KMS-11 (cell line): ENCODE results near the gene CRY1.

Experiments used
- H2AFZ ChIP-seq: fragments of 200-600 bp; sonication (generic); 2 replicates; pipeline ENCODE4 v1.6.1; 2016; ENCODE audit warnings: antibody characterized with exemption, mixed run types, low read depth
- H3K27ac ChIP-seq: fragments of 200-600 bp; sonication (generic); 2 replicates; pipeline ENCODE4 v1.6.1; 2016; ENCODE audit warnings: mild to moderate bottlenecking, mixed run types
- H3K27me3 ChIP-seq: fragments of 200-600 bp; sonication (generic); 2 replicates; pipeline ENCODE4 v1.6.1; 2017; ENCODE audit warnings: mild to moderate bottlenecking, low read depth, mixed run types, moderate library complexity; ENCODE audit not compliant: insufficient read depth
- H3K36me3 ChIP-seq: fragments of 200-600 bp; sonication (generic); 2 replicates; pipeline ENCODE4 v1.6.1; 2017; ENCODE audit warnings: mild to moderate bottlenecking, mixed run types; ENCODE audit not compliant: insufficient read depth
- H3K4me1 ChIP-seq: fragments of 200-600 bp; sonication (generic); 2 replicates; pipeline ENCODE4 v1.6.1; 2016; ENCODE audit warnings: mild to moderate bottlenecking, low read depth, mixed run types; ENCODE audit not compliant: poor library complexity, severe bottlenecking
- H3K4me2 ChIP-seq: fragments of 200-600 bp; sonication (generic); 2 replicates; pipeline ENCODE4 v1.7.0; 2016; ENCODE audit warnings: mild to moderate bottlenecking, mixed run types
- H3K4me3 ChIP-seq: fragments of 200-600 bp; sonication (generic); IDR thresholded peaks from 2 replicates; pipeline ENCODE4 v1.6.1; 2017; ENCODE audit warnings: low read depth, low read length, mixed read lengths; ENCODE audit not compliant: insufficient read depth
- H3K79me2 ChIP-seq: fragments of 200-600 bp; sonication (generic); 2 replicates; pipeline ENCODE4 v1.6.1; 2016; ENCODE audit warnings: low read depth, mixed run types; ENCODE audit not compliant: insufficient read depth
- H3K9ac ChIP-seq: fragments of 200-600 bp; sonication (generic); 2 replicates; pipeline ENCODE4 v1.6.1; 2016; ENCODE audit warnings: mild to moderate bottlenecking, mixed run types
- H4K20me1 ChIP-seq: fragments of 200-600 bp; sonication (generic); 2 replicates; pipeline ENCODE4 v1.6.1; 2016; ENCODE audit warnings: mild to moderate bottlenecking, mixed run types; ENCODE audit not compliant: insufficient read depth
- TF ChIP-seq, protein P1 (sequence below): fragments of 200-600 bp; sonication (generic); conservative IDR thresholded peaks from 2 replicates; pipeline ENCODE4 v1.6.1; 2017; ENCODE audit warnings: low read depth, mild to moderate bottlenecking, antibody characterized with exemption, low read length, moderate library complexity, mixed read lengths

Gene CRY1

DNA sequence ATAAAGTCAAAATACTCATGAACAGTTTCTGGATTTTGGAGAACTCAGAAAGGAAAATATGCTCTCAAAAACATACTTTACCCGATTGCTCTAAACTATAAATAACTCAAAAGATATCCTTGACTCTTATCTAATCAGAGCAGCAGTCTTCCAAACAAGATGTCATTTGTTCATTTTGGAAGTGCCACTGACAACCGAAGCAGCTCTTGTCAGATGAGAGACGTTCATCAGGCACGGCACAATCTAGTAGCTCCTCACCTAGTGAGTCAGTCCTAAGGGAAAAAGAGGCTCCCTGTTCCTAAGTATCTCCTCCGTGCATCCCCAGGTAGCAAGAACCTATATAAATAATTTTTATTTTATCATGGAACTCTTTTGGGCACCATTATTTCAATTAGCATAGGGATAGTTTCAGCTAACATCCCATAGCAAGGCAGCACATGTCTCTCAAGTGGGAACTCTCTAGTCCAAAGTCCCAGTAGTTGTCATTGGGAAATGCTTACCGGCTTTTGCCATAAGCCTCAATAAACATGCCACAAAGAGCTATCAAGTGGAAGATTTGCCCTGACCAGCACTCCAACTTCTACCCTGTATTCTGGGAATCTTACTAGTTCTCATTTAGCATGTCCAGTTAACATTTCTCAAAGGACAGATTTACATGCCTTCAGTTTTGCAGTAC, 151.7 kb downstream of the CRY1 start:
- H2AFZ ChIP-seq, result no peak overlapping the region
- no peak overlapping the region for H3K27ac ChIP-seq
- H3K36me3 ChIP-seq, result no peaks in the 10 kb centered on the region
- no peak overlapping the region for H3K4me3 ChIP-seq
- H4K20me1 ChIP-seq, result no peaks in the 10 kb centered on the region
- no peak overlapping the region for H3K4me2 ChIP-seq
- H3K9ac ChIP-seq, result no peak overlapping the region
- no peaks in the 10 kb centered on the region for H3K27me3 ChIP-seq
- no peaks in the 10 kb centered on the region for H3K79me2 ChIP-seq
- no peaks in the 10 kb centered on the region for H3K4me1 ChIP-seq
- TF ChIP-seq, protein P1, sequence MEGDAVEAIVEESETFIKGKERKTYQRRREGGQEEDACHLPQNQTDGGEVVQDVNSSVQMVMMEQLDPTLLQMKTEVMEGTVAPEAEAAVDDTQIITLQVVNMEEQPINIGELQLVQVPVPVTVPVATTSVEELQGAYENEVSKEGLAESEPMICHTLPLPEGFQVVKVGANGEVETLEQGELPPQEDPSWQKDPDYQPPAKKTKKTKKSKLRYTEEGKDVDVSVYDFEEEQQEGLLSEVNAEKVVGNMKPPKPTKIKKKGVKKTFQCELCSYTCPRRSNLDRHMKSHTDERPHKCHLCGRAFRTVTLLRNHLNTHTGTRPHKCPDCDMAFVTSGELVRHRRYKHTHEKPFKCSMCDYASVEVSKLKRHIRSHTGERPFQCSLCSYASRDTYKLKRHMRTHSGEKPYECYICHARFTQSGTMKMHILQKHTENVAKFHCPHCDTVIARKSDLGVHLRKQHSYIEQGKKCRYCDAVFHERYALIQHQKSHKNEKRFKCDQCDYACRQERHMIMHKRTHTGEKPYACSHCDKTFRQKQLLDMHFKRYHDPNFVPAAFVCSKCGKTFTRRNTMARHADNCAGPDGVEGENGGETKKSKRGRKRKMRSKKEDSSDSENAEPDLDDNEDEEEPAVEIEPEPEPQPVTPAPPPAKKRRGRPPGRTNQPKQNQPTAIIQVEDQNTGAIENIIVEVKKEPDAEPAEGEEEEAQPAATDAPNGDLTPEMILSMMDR, result no peak
